HG02642 (cell line): ENCODE results near the gene PRCD.

Experiments used
- ATAC-seq: cut with Tn5 transposase; IDR thresholded peaks from one replicate; pipeline ENCODE4 v1.9.1; 2021; ENCODE audit warnings: mild to moderate bottlenecking; ENCODE audit not compliant: unreplicated experiment, poor library complexity

Gene PRCD

GRCh38 chr17:76585649-76586593, 46.1 kb downstream of the PRCD start, which contains the start of gene ST6GALNAC2:
ST6GALNAC2 (minus strand) TSS chr17:76585860; CDS start chr17:76585808, 52 bp downstream.
- ATAC-seq: no peak

GRCh38 chr17:76586741-76587487, 47.1 kb downstream of the PRCD start:
- ATAC-seq: no peak

- ATAC-seq: no peak
Observed at GRCh38 chr17:76588182-76588581, 48.3 kb downstream of the PRCD start.

GRCh38 chr17:76593384-76593826, 53.6 kb downstream of the PRCD start:
- no peak for ATAC-seq

GRCh38 chr17:76593959-76594358, 54.1 kb downstream of the PRCD start:
- ATAC-seq: no peak

- ATAC-seq: no peak
Observed at GRCh38 chr17:76594690-76595089, 54.8 kb downstream of the PRCD start.
